ENCODE results near the gene KPNB1.

The KPNB1 gene

DNA sequence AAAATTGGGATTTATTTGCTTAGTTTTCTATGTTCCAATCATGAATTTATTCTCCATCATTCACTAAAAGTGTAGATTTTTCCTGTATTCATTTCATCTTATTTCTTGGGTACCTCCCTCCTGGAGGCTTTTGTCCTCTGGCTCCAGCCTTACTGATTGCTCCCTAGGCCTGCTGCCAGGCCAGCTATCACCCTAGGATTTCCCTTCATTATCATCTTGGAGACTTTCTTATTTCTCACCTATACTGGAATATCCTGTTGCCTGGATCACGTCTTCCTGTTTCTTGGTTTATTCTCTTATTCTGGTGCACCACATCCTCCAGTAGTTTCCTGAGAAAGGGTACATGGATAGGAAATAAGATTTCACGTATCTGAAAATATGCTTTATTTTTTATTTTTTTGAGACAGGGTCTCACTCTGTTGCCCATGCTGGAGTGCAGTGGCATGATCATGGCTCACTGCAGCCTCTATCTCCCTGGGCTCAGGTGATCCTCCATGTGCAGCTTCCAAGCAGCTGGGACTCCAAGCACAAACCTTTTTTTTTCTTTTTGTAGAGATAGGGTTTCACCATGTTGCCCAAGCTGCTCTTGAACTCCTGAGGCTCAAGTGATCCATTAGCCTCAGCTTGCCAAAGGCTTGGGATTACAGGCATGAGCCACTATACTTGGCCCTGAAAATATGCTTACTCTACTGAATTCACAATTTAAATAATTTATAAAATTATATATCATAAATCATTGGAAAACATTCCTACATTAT lies 13.3 kb upstream of the KPNB1 start:
- H3K4me3 ChIP-seq (ENCODE audit: low read depth, low read length): no peak overlapping the region

DNA sequence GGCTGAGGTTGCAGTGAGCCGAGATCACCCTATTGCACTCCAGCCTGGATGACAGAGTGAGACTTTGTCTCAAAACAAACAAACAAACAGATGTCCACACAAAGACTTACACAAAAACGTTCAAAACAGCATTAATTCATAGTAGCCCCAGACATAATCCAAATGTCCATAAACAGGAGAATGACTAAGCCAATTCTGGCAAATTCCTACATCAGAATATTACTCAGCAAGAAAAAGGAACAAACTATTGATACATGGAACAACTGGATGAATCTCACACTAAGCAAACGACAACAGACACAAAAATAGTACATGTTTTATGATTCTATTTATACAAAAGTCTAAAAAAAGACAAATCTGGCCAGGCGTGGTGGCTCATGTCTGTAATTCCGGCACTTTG lies 10.8 kb upstream of the KPNB1 start:
- no peak overlapping the region for H3K4me3 ChIP-seq (ENCODE audit: low read depth, low read length)

DNA sequence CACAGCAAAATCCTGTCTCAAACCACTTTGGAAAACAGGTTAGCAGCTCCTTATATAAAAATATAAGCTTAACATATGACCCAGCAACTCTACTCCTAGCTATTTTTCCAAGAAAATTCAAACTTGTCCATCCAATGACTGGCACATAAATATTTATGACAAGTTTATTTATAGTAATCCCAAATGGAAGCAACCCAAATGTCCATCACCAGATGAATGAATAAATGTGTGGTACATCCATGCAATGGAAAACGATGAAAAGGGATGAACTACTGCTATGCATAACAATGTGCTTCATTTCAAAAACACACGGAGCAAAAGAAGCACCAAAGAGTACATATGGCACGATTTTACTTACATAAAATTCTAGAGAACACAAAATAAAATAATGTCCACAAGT lies 9.6 kb upstream of the KPNB1 start:
- no peak overlapping the region for H3K4me3 ChIP-seq (ENCODE audit: low read depth, low read length)

DNA sequence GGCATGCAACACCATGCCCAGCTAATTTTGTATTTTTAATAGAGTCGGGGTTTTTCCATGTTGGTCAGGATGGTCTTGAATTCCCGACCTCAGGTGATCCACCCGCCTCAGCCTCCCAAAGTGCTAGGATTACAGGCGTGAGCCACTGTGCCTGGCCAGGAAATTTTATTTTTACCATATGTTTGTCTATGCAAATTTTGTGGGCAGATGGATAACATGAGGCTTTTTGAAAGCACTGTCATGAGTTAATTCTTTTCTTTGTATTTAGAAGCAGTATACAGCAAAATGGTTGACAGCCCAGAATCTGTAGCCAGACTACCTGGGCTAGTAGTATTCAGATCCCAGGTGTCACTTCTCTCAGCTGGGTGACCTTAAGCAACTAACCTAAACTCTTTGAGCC lies 8.5 kb upstream of the KPNB1 start:
- H3K4me3 ChIP-seq (ENCODE audit: low read depth, low read length): no peak overlapping the region

DNA sequence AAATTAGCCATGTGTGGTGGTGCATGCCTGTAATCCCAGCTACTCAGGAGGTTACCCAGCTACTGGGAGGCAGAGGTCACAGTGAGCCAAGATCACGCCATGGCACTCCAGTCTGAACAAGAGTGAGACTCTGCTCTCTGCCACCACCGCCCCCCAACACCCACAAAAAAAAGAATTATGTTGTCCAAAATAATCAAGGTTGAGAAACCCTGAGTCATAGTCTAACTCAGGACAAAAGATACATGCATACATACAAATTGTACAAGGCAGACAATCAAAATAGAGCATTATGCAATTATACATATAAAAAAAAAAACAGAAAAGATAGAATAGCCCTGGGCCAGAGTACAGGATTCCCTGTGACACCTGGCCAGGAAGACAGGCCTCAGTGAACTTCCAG lies 6.6 kb upstream of the KPNB1 start:
- no peak overlapping the region for H3K4me3 ChIP-seq (ENCODE audit: low read depth, low read length)

GRCh38 chr17:47644324-47644723 lies 5.4 kb upstream of the KPNB1 start:
- H3K4me3 ChIP-seq (ENCODE audit: low read depth, low read length): no peak overlapping the region

- peak overlapping the region; percentile 72 for H3K4me3 ChIP-seq (ENCODE audit: low read depth, low read length)
Observed at GRCh38 chr17:47649972-47650524, 329 bp downstream of the KPNB1 start.

DNA sequence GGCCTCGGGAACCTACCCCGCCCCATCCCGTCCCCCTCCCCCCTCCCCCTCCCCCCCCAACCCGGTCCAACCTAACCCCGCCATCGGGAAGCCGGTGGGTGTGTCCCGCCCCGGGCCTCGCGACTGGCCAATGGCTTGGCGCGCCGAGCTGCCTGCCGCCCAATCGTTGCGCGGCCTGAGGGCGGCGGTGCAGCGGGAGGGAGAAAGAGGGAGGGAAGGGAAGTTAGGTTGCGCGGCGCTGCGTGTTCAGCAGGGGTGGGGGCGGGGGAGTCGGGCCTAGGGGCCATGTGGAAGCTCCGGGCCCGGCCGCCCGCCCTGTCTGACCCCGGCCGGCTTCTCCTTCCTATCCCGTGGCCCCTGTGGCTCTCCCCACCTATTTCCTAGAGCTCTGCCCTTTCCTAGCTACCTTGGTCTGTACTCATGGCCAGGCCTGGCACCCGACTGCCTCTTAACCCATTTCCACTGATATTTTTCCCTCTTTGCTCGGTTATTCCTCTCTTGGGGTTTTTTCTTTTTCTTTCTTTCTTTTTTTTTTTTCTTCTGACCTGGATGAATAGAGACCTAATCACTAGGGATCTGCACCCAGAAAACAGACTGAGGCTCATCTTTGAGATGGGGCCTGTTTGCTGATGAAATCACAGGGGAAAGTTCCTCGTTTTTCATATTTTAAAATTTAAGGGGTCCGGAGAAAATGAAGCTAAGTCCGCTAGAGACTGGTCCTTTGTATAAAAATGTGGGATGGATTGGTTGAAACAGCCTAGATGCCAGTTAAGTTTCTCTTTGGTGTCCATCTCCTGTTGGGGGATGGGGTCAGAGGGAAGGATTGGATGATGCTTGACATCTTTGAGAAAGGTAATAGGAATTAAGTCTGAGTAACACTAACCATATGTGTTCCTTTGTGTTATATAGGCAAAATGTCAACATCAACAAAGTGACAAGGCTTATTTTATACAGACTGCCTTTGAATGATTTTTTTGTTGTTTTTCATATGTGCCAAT lies 1.1 kb downstream of the KPNB1 start:
- H3K4me3 ChIP-seq (ENCODE audit: low read depth, low read length): peak overlapping the region; percentile 85

- H3K4me3 ChIP-seq (ENCODE audit: low read depth, low read length): no peak overlapping the region
Observed at GRCh38 chr17:47651704-47652103, 2.0 kb downstream of the KPNB1 start.

GRCh38 chr17:47652570-47652969 lies 2.9 kb downstream of the KPNB1 start:
- no peak overlapping the region for H3K4me3 ChIP-seq (ENCODE audit: low read depth, low read length)

DNA sequence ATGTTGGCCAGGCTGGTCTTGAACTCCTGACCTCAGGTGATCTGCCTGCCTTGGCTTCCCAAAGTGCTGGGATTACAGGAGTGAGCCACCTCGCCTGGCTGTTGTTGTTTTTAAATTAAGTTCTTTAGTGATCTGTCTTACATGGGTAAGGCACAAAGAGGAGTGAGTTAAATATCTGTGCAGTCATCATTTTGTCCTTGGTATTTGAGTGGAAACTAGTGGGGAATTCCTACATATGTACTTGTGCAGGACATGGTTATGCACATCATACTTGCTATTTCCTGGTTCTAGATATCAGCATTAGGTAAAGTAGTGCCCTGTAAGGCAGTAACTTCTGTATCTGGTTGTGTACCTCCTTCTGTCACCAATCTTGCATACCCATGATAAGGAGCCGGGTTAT lies 3.7 kb downstream of the KPNB1 start:
- H3K4me3 ChIP-seq (ENCODE audit: low read depth, low read length): no peak overlapping the region

DNA sequence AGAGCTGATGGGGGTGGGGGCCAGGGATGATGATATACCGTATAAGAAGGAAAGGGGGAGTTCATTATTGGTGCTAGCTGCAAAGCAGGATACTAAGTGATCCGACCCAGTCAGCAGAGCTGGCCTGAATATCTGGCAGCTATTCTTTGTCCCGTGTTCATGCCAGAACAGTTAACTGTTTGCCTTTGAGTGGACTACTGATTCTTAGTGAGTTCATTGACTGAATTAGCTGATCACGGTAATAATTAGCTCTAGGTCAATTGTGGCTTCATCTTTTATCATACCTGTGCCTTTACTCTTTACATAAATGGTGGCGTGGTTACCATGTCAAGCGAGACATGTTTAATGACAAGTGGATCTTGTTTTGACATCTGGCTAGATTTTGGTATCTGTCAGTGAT lies 5.3 kb downstream of the KPNB1 start:
- no peak overlapping the region for H3K4me3 ChIP-seq (ENCODE audit: low read depth, low read length)

- H3K4me3 ChIP-seq (ENCODE audit: low read depth, low read length): no peak overlapping the region
Observed at GRCh38 chr17:47660064-47660492, 10.4 kb downstream of the KPNB1 start.

- H3K4me3 ChIP-seq (ENCODE audit: low read depth, low read length): no peak overlapping the region
Observed at GRCh38 chr17:47663912-47664623, 14.3 kb downstream of the KPNB1 start.

DNA sequence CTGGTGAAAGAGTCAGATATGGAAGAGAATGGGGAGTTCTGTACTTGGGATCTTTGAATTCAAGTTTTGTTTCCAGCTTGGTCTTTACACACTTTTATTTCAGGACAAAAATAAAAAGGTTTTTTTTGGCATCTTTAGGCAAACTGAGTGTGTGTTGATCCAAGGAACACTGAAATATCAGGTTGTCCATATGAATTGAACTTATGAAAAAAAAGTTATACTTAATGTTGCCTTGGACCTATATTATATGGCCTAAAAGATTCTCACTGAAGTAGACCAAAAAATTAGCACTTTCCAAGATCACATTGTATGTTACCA lies 14.9 kb downstream of the KPNB1 start:
- H3K4me3 ChIP-seq (ENCODE audit: low read depth, low read length): no peak overlapping the region

- H3K4me3 ChIP-seq (ENCODE audit: low read depth, low read length): no peak overlapping the region
Observed at GRCh38 chr17:47665655-47666054, 15.9 kb downstream of the KPNB1 start.

GRCh38 chr17:47669081-47669480 lies 19.4 kb downstream of the KPNB1 start:
- H3K4me3 ChIP-seq (ENCODE audit: low read depth, low read length): no peak overlapping the region

DNA sequence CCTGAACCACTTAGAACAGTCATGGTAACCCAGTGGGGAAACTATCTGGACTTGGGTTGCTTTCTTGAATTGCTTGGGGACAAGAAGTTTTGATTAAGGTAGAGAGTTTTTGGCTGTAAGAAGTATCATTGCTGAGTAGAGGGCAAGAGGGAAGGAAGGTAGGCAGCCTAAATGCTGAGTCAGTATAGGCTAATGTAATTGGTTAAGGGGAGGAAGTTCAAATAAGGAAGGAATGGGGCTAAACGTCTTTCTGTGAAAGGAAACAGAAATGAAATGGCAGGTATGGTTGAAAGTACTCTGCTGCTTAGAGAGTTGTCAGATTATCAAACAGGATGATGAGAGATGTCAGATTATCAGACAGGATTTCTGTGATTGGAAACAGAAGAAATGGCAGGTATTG lies 20.3 kb downstream of the KPNB1 start:
- no peak overlapping the region for H3K4me3 ChIP-seq (ENCODE audit: low read depth, low read length)

- no peak overlapping the region for H3K4me3 ChIP-seq (ENCODE audit: low read depth, low read length)
Observed at GRCh38 chr17:47674499-47674898, 24.8 kb downstream of the KPNB1 start.

DNA sequence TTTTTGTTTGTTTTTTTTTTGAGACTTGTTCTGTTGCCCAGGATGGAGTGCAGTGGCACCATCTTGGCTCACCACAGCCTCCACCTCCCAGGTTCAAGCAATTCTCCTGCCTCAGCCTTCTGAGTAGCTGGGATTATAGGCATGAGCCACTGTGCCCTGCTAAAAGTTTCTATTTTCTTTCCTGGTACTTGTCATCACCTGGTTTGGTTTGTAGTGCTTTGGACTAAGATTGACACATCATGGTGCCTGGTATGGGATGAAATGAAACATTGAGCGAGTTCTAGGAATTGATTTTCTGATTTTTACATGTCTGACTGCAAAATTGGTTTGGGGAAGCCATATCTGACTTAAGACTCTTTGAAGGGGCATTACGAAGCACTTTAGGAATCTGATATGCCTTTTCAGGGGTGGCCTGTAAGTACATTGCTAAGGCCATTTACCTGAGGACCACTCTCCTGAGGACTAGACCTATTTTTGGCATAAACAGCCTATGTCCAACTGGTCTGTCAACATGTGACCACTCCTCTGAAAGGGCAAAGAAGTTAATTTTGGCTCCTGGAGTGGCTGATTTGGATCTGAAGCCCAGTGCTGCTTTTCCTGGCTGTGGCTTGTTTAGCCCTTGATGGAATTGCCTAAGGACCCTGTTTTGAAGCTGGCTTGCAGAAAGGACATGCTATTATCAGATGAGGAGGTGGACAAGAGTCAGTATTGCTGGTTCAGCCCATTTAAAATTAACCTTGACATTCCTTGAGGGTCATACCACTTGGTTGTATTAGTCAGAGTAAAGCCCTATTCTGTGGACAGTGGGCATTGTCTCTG lies 25.9 kb downstream of the KPNB1 start:
- no peak overlapping the region for H3K4me3 ChIP-seq (ENCODE audit: low read depth, low read length)

DNA sequence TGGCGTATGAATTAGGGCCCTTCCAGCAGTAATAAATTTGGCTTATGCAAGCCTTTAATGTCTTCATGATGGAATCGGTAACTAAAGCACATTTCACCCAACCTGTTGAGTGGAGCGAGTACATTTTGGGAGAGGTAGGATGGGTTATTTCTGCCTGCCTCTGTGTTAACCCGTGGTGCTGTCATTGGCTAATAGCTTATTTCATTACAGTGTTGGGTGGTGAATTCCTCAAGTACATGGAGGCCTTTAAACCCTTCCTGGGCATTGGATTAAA lies 26.4 kb downstream of the KPNB1 start:
- H3K4me3 ChIP-seq (ENCODE audit: low read depth, low read length): no peak overlapping the region

Measured in iPS-11a (cell line).